HCT116 (cell line): ENCODE data around the gene TMEM198.

Source experiments
- CEBPB ChIP-seq: IDR thresholded peaks from 2 replicates; pipeline ENCODE4 v1.6.1; 2012; ENCODE audit warnings: low read depth
- EZH2 ChIP-seq: fragments of 200-600 bp; sonication (generic); IDR thresholded peaks from 2 replicates; pipeline ENCODE4 v1.6.1; 2017; ENCODE audit warnings: antibody characterized with exemption, mixed run types
- FOSL1 ChIP-seq: IDR thresholded peaks from 2 replicates; pipeline ENCODE4 v1.6.1; 2012; ENCODE audit warnings: low read depth
- POLR2A ChIP-seq: IDR thresholded peaks from 2 replicates; pipeline ENCODE4 v1.7.0; 2011; ENCODE audit warnings: borderline replicate concordance; ENCODE audit not compliant: insufficient read depth, insufficient read length; ENCODE audit errors: extremely low read depth
- POLR2AphosphoS5 ChIP-seq: IDR thresholded peaks from 2 replicates; pipeline ENCODE4 v1.6.1; 2011; ENCODE audit warnings: mild to moderate bottlenecking, low read depth, low read length, moderate library complexity
- RAD21 ChIP-seq: IDR thresholded peaks from 2 replicates; pipeline ENCODE4 v1.6.1; 2012; ENCODE audit warnings: low read depth, mild to moderate bottlenecking
- REST ChIP-seq: IDR thresholded peaks from 2 replicates; pipeline ENCODE4 v1.6.1; 2012; ENCODE audit warnings: low read depth
- TCF7L2 ChIP-seq: IDR thresholded peaks from 2 replicates; pipeline ENCODE4 v1.7.0; 2011; ENCODE audit warnings: borderline replicate concordance, inconsistent platforms; ENCODE audit not compliant: insufficient read depth, insufficient read length; ENCODE audit errors: extremely low read depth
- ZFX ChIP-seq: fragments of 450-650 bp; IDR thresholded peaks from 2 replicates; pipeline ENCODE4 v1.6.1; 2017
- ZNF274 ChIP-seq: fragments of 200-500 bp; sonication (Bioruptor generic); IDR thresholded peaks from 2 replicates; pipeline ENCODE4 v1.6.1; 2014; ENCODE audit warnings: mild to moderate bottlenecking, low read depth, low read length, inconsistent platforms
- TF ChIP-seq, protein P1 (sequence below), 3 experiments: fragments of 200-600 bp in 1 of 3; sonication (generic) in 1 of 3; IDR thresholded peaks in 2 of 3; conservative IDR thresholded peaks in 1 of 3; 2 replicates each; pipeline ENCODE4 v1.5.1; 2012 to 2017; ENCODE audit warnings: low read depth in 2 of 3, low read length in 2 of 3, antibody characterized with exemption in 1 of 3, borderline replicate concordance in 1 of 3, control low read depth in 1 of 3, mild to moderate bottlenecking in 1 of 3, mixed read lengths in 1 of 3, mixed run types in 1 of 3, moderate library complexity in 1 of 3; ENCODE audit not compliant: insufficient read depth in 1 of 3
- TF ChIP-seq, protein P2 (sequence below): IDR thresholded peaks from 2 replicates; pipeline ENCODE4 v1.6.1; 2012
- TF ChIP-seq, protein P3 (sequence below): IDR thresholded peaks from 2 replicates; pipeline ENCODE4 v1.6.1; 2012

DNA sequence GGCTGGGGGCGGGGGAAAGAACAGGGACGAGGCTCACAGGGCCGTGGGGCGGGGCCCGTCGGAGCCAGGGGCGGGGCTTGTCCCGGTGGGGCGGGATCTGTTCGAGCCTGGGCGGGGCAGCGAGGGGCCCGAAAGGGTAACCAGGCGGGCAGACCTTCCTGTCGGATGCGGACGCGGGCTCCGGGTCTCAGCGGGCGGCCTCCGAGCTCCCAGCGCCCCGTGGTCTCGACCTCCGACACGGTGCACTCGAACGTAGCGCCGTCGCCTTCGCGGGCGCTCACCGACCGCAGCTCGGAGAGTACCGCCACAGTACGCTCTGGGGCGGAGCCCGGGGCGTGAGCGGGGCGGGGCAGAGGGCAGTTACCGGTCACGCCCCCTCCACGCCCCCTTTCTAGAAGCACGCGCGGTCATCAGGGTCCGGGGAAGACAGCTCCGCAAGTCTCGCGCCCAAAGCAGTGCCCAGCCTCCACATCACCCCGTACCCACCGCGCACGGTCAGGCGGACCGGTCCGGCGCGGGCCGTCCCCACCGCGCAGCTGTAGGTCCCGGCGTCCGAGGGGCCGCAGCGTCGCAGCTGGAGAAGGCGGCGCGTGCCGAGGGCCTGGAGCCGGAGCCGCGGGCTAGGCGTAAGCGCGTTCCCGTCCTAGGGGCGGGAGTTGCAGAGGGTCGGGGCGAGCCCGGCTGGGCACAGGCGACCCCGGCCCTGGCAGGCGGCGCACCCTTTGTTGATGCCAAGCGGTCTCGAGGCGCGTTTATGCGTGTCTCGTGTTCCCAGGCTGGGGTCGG lies 8.7 kb downstream of the TMEM198 start:
- TF ChIP-seq, protein P1, sequence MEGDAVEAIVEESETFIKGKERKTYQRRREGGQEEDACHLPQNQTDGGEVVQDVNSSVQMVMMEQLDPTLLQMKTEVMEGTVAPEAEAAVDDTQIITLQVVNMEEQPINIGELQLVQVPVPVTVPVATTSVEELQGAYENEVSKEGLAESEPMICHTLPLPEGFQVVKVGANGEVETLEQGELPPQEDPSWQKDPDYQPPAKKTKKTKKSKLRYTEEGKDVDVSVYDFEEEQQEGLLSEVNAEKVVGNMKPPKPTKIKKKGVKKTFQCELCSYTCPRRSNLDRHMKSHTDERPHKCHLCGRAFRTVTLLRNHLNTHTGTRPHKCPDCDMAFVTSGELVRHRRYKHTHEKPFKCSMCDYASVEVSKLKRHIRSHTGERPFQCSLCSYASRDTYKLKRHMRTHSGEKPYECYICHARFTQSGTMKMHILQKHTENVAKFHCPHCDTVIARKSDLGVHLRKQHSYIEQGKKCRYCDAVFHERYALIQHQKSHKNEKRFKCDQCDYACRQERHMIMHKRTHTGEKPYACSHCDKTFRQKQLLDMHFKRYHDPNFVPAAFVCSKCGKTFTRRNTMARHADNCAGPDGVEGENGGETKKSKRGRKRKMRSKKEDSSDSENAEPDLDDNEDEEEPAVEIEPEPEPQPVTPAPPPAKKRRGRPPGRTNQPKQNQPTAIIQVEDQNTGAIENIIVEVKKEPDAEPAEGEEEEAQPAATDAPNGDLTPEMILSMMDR (IDR thresholded peaks at IDR 0.05 in 2 of 3, conservative IDR thresholded peaks at IDR 0.05 in 1 of 3; ENCODE audit: borderline replicate concordance in 1 of 3, insufficient read depth in 1 of 3, low read depth in 2 of 3, low read length in 2 of 3): no peak
- TF ChIP-seq EZH2 (no peak), RAD21 (no peak), POLR2A (no peak), POLR2AphosphoS5 (peak; percentile 36; the same call in 1 of the 2 replicates), TCF7L2 (no peak), CEBPB (no peak), ZNF274 (no peak), FOSL1 (no peak), REST (no peak), ZFX (no peak)
- TF ChIP-seq, protein P2, sequence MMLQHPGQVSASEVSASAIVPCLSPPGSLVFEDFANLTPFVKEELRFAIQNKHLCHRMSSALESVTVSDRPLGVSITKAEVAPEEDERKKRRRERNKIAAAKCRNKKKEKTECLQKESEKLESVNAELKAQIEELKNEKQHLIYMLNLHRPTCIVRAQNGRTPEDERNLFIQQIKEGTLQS: no peak
- TF ChIP-seq, protein P3, sequence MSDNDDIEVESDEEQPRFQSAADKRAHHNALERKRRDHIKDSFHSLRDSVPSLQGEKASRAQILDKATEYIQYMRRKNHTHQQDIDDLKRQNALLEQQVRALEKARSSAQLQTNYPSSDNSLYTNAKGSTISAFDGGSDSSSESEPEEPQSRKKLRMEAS: no peak
